ENCODE measurements around the gene UPF2.
A peak's percentile ranks its signal among the peaks of the same experiment; 100 is the strongest.
"Not testable (repeated sequence)": the region's sequence is repeated elsewhere in the genome, so short reads cannot be mapped to it uniquely, and the experiment has no call there.

UPF2 gene

DNA sequence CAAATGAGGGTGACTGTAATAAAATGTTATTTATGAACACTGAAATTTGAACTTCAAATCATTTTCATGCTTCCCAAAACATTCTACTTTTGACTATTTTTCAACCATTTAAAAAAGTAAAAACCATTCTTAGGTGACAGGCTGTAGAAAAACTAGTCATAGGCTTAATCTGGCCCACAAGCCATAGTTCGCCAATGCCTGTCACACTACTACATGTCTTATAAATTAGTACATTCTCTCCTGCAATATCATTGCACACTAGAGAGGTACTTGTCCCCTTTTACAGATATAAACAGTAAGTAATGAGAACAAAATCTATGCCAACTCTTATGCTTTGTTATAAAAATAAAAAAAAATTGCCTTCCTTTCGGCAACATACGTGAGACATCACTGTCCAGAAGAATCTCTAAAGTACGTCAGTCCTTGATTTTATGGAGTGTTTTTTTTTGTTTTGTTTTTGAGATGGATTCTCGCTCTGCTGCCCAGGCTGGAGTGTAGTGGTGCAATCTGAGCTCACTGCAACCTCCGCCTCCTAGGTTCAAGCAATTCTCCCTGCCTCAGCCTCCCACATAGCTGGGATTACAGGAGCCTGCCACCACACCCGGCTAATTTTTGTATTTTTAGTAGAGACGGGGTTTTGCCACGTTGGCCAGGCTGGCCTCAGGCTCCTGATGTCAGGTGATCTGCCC, 23.2 kb downstream of the UPF2 start:
- TF ChIP-seq, protein P1, sequence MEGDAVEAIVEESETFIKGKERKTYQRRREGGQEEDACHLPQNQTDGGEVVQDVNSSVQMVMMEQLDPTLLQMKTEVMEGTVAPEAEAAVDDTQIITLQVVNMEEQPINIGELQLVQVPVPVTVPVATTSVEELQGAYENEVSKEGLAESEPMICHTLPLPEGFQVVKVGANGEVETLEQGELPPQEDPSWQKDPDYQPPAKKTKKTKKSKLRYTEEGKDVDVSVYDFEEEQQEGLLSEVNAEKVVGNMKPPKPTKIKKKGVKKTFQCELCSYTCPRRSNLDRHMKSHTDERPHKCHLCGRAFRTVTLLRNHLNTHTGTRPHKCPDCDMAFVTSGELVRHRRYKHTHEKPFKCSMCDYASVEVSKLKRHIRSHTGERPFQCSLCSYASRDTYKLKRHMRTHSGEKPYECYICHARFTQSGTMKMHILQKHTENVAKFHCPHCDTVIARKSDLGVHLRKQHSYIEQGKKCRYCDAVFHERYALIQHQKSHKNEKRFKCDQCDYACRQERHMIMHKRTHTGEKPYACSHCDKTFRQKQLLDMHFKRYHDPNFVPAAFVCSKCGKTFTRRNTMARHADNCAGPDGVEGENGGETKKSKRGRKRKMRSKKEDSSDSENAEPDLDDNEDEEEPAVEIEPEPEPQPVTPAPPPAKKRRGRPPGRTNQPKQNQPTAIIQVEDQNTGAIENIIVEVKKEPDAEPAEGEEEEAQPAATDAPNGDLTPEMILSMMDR (conservative IDR thresholded peaks at IDR 0.05; ENCODE audit: low read length), result no peak
- no peak overlapping the region for H3K4me3 ChIP-seq (ENCODE audit: low read length)
- no peak for DNase-seq (ENCODE audit: low read depth)

DNA sequence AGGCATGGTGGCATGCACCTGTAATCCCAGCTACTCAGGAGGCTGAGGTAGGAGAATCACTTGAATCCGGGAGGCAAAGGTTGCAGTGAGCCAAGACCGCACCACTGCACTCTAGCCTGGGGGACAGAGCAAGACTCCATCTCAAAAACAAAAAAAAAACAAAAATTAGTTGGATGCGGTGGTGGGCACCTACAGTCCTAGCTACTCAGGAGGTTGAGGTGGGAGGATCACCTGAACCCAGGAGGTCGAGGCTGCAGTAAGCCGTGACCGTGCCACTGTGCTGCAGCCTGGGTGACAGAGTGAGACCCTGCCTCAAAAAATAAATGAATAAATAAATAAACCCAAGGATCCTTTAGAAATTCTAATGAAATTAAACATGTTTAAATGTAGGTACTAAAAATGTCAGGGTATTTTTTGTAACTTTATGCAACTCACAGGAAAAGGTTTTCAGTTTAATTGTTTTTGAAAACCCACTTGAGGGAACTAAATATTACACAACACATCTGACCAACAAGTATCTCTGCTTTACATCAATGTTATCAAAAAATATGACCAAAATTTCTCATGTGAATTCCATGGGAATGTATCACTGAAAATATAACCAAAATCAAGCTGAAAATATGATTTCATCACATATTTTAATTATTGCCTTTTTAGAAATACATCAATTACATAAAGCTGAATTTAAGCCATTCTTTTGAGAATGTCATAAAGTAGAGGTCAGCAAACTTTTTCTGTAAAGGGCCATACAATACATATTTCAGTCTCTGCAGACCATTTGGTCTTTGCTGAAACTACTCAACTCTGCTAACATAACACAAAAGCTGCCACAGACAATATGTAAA, 23.9 kb downstream of the UPF2 start:
- peak; percentile 65 for DNase-seq (ENCODE audit: low read depth)
- TF ChIP-seq, protein P1 (conservative IDR thresholded peaks at IDR 0.05; ENCODE audit: low read length), result no peak
- H3K4me3 ChIP-seq (ENCODE audit: low read length), result no peak overlapping the region

DNA sequence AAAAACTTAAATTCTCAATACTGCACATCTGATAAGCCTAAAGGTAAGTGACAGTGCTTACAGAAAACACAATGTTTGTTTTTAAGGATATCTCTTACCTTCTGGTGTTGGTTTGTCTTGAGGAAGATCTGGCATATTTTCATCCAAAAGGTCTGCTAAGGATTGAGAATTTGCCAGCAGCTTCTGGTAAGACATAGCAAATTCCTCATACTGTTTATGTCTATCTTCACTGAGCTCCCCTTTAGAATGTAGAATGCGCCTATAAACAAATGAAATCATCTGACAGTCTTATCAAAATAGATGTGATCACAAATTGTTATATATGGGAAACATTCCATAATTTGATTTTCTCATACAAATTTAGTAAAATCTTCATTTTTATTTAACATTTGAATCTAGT, 28.7 kb downstream of the UPF2 start:
- H3K4me3 ChIP-seq (ENCODE audit: low read length), result no peak overlapping the region
- DNase-seq (ENCODE audit: low read depth), result no peak
- TF ChIP-seq, protein P1 (conservative IDR thresholded peaks at IDR 0.05; ENCODE audit: low read length), result no peak

DNA sequence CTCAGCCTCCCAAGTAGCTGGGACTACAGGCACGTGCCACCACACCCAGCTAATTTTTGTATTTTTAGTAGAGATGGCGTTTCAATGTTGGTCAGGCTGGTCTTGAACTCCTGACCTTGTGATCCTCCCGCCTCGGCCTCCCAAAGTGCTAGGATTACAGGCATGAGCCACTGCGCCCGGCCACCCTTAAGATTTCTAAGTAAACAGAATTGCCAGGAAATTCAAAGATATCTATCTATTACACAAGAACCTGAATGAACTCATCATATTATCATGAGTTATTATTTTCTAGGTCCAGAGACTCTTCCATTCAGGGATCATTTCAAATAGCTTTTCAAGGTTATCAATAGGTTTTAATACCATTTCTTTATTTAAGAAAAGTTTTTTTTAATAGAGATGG, 29.2 kb downstream of the UPF2 start:
- DNase-seq (ENCODE audit: low read depth); H3K4me3 ChIP-seq (ENCODE audit: low read length): not testable (repeated sequence)

DNA sequence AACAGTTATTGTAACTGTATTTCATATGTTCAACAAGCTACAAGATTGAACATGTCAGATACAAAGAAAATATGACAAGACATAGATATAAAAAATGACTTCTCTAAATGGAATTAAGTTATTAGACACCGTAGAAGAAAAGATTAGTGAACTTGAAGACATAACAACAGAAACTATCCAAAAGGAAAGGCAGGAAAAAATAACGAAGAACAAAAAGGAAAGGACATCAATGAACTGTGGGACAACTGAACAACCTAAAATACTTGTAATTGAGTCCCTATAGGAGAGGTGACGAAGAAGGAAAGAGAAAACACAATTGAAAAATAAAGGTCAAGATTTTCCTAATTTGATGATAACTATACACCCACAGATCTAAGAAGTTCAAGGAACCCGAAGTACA, 32.3 kb downstream of the UPF2 start:
- H3K4me3 ChIP-seq (ENCODE audit: low read length), result no peak overlapping the region
- TF ChIP-seq, protein P1 (conservative IDR thresholded peaks at IDR 0.05; ENCODE audit: low read length), result no peak
- no peak for DNase-seq (ENCODE audit: low read depth)

DNA sequence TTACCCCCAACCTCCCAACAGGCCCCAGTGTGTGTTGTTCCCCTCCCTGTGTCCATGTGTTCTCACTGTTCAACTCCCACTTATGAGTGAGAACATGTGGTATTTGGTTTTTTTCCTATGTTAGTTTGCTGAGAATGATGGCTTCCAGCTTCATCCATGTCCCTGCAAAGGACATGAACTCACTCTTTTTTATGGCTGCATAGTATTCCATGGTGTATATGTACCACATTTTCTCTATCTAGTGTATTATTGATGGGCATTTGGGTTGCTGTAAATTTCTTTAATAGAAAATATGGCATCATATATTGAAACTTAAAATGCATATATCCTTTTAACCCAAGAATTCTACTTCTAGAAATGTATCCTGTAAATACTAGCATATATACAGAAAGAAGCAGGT, 33.8 kb downstream of the UPF2 start:
- not testable (repeated sequence) for H3K4me3 ChIP-seq (ENCODE audit: low read length); DNase-seq (ENCODE audit: low read depth)

DNA sequence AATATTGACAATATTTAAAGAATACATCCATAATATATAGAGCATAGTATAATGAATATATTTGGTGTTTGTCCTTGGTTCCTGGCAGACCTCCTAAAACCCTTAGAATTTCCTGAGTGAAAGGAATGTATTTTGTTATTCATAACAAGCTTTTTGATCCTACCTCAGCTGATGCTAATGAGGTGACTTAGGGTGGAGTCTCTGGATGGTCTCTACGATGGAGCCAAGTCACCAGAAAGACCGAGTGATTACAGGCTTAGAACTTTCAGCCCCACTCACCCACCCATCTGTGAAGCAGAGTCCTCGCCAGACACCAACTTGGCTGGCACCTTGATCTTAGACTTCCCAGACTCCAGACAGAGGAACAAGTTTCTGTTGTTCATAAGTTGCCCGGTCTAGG, 35.9 kb downstream of the UPF2 start:
- no peak for DNase-seq (ENCODE audit: low read depth)
- TF ChIP-seq, protein P1 (conservative IDR thresholded peaks at IDR 0.05; ENCODE audit: low read length), result no peak
- H3K4me3 ChIP-seq (ENCODE audit: low read length), result no peak overlapping the region

DNA sequence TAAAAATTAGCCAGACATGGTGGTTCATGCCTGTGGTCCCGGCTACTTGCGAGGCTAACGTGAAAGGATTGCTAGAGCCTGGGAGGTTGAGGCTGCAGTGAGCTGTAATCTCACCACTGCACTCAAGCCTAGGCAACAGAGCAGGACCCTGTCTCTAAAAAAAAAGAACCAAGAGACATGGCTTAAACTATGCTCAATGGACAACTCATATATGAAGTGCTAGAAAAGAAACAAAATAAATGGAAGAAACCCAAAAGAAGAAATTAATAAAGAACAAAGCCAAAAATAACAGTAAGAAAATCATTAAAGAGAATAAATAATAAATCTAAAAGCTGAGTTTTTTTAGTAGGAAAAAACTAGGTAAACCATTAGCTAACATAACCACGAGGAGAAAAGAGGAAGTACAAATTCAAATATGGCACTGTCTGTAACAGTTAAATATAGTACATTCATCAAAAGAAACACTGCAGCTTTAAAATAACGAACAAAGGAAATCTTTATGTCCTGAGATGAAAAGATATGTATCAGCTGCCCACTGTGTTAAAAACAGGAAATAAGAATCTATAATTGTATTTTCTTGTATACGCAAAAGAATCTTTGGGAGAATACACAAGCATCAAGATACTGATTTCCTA, 48.7 kb downstream of the UPF2 start:
- H3K4me3 ChIP-seq (ENCODE audit: low read length), result no peak overlapping the region
- TF ChIP-seq, protein P1 (conservative IDR thresholded peaks at IDR 0.05; ENCODE audit: low read length), result no peak
- DNase-seq (ENCODE audit: low read depth), result no peak
